Activated CD4-positive, alpha-beta T cell treated with anti-CD3 and anti-CD28 coated beads for 1 hour (primary cell): ENCODE measurements around the gene MORC2.

Experiments used
- DNase-seq: peaks from one replicate; pipeline ENCODE4 v3.0.0-alpha.2; 2020

Gene MORC2

DNA sequence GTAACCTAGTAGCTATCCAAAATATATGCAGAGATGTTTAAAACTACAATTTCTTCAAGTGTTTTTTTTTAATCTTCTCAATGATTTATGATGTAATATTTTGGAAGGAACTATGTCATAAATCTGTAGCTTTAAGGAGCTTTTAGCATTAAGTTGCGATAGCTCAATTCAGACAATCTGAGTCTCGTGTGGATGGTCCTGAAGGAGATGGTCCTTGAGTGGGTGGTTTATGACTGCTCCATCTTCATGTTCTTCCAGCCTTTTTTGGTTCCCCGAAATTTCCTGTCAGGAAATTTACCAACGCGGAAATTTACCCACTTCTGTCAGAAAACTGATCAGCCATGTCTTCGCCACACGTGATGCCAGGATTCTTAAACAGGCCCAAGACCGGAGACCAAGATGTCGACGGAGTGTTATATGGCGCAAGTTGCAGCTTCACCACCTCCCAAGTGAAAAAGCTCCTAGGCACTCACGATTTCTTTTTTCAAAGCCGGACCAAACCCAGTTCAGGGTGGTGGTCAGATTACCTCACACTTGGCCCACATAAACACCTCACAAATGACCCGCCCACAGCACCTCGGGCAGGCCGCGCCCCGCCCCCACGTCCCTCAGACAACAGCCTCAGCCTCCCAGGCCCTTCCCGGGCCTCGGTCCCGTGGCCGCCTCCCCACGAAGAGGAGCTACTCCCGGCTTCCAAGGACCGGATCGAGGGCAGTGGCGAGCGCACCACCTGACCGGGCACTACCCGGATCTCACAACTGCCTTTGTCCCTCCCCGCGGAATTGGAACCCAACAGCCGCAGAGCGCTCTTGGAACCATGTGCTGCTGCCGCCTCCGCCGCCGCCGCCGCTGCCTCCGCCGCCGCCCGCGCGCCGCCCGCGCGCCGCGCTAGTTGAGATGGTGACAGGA, at the start of gene MORC2:
TSS of gene MORC2 (minus strand) at position 760 of the 909 bp plus-strand sequence. CDS start 885 bp downstream, outside the sequence.
- no peak for DNase-seq

- DNase-seq = no peak
These were observed 37.0 kb upstream of the MORC2 start for GRCh38 chr22:31005535-31005934.

DNA sequence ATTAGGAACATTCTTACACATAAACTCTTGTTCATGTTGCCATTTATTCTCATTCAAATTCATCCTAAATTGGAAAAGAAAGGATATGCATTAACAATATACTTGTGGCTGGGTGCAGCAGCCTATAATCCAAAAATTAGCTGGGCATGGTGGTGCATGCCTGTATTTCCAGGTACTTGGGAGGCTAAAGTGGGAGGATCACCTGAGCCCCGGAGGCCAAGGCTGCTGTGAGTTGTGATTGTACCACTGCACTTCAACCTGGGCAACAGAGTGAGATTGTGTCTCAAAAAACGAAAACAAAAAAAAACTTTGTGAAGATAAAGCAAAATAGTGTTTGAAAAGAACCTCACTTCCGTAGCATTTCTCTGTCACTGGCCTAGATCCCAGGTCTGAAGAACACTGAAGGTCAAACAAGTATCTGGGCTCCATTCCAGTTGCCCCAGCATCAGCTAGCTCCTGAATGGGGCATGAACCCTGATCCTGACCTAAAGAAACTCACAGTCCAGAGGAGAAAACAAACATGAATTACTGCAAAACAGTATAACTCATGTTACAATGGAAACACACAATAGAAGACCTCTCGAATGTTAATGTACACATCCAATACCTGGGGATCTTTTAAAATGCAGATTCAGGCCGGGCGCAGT, 32.7 kb upstream of the MORC2 start:
- DNase-seq = no peak

- DNase-seq = no peak
These were observed 29.8 kb upstream of the MORC2 start for GRCh38 chr22:30998329-30998728.

DNA sequence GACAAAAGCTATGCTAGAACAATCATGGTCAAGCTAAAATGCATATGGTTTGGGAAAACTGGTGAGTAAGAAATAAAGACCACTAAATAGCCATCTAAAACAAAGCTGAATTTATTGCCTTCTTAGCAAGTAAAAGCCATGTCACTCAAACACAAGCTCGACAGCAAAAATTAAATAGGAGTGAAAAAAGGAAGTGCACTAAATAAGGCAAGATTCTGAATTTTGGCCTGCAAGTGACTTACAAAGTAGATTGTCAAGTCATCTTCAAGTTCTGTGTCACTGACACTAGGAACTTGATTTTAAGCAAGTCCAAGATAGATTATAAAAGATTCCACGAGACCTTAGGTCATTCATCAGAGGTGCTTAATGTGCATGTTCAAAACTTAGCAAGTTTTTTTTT, 27.9 kb upstream of the MORC2 start:
- no peak for DNase-seq

DNA sequence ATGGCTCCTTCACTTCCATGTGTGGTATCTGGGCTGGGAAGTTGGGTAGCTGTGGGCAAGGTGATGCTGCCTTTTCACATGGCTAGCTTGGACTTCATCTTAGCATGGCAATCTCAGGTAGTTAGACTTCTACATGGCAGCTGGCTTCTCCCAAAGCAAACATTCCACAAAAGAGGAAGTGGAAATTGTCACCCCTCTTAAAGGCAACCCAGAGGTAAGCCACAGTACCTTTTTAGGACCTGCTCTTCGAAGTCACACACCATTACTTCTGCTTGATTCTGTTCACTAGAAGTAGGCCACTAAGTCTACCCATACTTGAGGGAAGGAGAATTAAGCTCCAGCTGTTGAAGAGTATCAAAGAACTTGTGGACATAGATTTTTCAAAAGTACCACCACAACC, 26.4 kb upstream of the MORC2 start:
- DNase-seq = no peak

DNA sequence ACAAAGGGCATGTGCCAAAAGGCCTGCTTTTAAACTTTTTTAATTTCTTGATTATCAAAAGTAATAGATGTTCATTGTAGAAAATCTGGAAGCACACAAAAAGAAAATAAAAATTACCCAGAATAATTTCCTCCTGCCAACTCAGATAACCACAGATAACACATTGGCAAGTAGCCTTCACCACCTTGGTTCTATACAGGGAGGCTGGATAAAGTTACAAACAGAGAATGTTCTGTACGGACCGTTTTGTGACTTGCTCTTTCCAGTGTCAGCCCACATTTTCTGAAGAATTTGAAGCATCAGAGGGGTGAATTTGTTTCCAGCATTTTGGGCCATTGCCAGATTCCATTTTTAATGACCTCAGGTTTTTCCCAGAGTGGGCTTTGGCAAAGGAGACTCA, 24.0 kb upstream of the MORC2 start:
- DNase-seq = no peak

- DNase-seq = no peak
These were observed 22.1 kb upstream of the MORC2 start for GRCh38 chr22:30990690-30991089.

GRCh38 chr22:30989474-30989873, 20.9 kb upstream of the MORC2 start:
- no peak for DNase-seq

GRCh38 chr22:30985561-30986208, 17.1 kb upstream of the MORC2 start:
- DNase-seq = no peak

- DNase-seq = no peak
These were observed 15.7 kb upstream of the MORC2 start for GRCh38 chr22:30984317-30984716.

- DNase-seq = no peak
These were observed 13.9 kb upstream of the MORC2 start for GRCh38 chr22:30982512-30982911.

GRCh38 chr22:30979932-30980331, 11.4 kb upstream of the MORC2 start:
- DNase-seq = no peak

DNA sequence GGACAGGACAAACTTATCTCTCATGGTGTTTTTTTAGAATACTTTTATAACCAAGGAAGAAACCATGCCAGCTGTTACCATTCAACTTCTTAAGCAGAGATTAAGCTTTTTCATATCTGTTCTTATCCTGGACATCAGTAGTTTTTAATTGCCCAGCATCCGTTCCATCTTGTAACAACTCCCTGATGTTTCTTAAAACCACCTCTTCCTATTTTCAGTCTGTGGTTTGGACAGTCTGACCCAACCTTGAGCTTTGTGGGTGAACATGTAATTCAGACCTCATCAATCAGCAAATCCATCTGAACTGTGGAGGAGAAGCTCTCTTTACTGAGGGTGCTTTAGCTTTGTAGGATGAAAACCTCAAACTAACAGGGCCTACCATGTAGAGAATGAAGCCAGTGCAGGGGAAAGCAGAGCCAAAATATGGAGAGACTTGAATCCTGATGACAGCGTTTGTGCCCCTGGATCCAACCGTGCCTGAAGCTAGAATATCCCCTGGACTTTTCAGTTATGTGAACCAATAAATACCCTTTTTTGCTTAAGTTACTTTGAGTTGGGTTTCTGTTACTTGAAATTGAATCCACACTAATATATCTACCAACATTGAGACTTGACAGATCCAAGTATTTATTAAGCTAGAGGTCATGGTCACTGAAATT, 9.9 kb upstream of the MORC2 start:
- no peak for DNase-seq

DNA sequence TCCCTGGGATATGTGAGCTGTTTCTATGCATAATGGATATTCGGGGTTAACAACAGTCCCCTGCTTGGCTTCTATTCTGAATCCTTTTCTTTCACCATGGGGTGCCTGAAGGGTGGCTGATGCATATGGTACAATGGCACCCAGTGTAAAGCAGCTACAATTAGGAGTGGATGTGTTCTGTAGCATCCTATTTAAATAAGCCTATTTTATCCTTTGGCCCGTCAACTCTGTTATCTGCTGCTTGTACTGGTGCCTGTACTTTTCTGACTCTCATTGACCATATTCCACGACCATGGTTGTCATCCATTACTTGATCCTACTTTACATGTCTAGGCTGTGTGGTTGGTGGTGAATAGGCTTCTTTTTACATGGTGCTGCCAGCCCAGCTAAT, 1.8 kb upstream of the MORC2 start:
- DNase-seq = no peak

- DNase-seq = peak; percentile 27
These were observed 1.2 kb upstream of the MORC2 start for GRCh38 chr22:30969532-30970355.

DNA sequence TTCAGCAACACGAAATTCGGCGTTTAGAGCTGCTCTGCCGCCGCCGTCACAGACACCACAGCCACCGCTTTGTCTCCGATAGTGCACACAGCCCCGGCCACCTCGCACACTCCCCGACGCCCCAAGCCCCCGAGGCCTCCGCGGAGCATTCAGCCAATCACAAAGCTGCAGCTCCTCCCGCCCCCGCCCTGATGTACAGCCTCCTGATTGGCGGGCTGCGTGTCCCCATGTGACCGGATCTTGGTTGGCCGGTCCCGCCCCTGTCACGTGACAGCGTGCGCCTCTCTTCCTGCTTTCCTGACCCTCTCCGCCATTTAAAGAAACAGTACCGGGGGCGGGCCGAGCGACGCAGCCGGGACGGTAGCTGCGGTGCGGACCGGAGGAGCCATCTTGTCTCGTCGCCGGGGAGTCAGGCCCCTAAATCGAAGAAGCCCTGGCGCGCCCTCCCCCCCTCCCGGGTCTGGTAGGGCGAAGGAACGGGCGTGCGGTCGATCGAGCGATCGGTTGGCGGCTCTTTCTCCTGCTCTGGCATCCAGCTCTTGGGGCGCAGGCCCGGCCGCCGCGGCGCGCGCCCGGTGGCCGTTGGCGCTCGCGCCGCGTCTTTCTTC, 454 bp upstream of the MORC2 start, which contains the start of gene TUG1:
TSS of gene TUG1 (plus strand) at position 342 of the 608 bp plus-strand sequence.
- DNase-seq = peak; percentile 96

DNA sequence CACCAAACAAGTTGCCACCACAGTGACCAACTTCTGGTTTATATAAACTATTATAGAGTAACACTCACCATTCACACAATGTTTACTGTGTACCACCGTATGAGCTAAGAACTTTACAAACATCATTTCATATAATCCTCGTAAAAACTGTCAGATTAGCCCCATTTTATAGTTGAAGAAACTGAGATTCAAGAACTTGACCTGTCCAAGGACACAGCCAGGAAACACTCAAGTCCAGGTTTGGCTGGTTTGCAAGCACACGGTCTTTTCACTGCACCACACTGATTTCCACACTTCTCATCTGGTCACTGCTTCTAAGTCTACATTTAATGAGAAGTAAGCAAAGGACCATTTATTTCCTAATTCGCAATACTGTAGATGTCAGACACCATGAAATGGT, 3.7 kb downstream of the MORC2 start:
- DNase-seq = no peak

DNA sequence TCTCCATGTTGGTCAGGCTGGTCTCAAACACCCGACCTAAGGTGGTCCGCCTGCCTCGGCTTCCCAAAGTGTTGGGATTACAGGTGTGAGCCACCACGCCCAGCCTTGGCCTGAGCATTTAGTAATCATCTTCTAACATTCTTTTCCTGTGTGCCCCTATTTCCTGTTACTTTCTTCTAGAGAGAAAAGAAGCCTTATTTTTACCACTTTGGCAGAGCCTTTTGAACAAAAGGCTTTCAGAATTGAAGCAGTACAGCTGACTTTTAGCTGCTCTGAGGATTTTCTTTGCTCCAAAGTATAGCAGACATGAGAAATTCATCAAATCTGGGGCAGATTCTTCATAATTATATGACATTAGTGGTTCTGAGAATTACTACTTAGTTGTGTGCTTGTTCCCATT, 13.4 kb downstream of the MORC2 start:
- no peak for DNase-seq

- no peak for DNase-seq
These were observed 15.4 kb downstream of the MORC2 start for GRCh38 chr22:30953206-30953605.

DNA sequence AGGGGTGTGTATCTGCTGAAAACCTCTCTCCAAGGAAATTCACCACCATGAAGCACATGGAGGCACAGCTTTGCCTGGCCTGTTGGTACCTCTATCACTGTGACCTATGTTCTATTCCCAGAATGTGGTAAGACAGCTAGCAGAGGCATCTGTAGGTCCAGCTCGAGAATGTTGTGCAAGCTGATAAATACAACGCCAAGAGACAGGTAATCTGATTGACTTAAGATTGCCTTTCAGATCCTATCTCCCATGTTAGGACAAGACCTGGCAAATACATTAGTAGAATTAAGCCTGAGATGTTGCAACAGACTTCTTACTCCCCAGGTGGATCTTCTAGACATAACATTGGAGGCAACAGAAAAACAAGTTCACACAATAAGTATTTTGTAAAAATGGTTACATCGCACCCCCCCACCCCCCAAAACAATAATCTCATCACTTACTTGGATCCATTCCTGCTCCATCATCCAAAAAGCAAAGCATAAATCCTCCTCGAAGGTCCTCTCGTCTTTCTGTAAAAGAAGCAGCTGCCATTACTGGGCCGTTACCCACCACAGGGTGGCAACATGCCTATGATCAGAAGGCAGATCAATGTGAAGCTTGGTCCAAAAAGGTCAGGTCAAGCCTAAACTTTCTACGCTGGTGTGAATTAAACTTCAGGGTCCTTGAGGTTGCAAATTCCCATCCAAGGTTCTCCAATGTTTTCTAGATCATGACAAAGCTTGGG, 18.5 kb downstream of the MORC2 start:
- no peak for DNase-seq
